CD4-positive, alpha-beta T cell treated with Interleukin-21 for 1 hour (primary cell): ENCODE results near the gene ZFAND3.

ENCODE experiments used
- DNase-seq: peaks from one replicate; pipeline ENCODE4 v3.0.0-alpha.2; 2020

The ZFAND3 gene

GRCh38 chr6:37819177-37819801, at the start of gene ZFAND3:
Gene ZFAND3, plus strand, starts transcription at chr6:37819727. Its CDS starts 219 bp downstream, at chr6:37819946.
- DNase-seq: peak; percentile 95

- no peak for DNase-seq
Measured at GRCh38 chr6:37774028-37774680, 45.4 kb upstream of the ZFAND3 start.

GRCh38 chr6:37776566-37776965, 43.0 kb upstream of the ZFAND3 start:
- DNase-seq: no peak

GRCh38 chr6:37777272-37777834, 42.2 kb upstream of the ZFAND3 start:
- no peak for DNase-seq

- DNase-seq: no peak
Measured at GRCh38 chr6:37779111-37779800, 40.3 kb upstream of the ZFAND3 start.

GRCh38 chr6:37779902-37780628, 39.5 kb upstream of the ZFAND3 start:
- DNase-seq: no peak

GRCh38 chr6:37781788-37782187, 37.7 kb upstream of the ZFAND3 start:
- no peak for DNase-seq

- DNase-seq: no peak
Measured at GRCh38 chr6:37783025-37783855, 36.3 kb upstream of the ZFAND3 start.

GRCh38 chr6:37783856-37784584, 35.5 kb upstream of the ZFAND3 start:
- no peak for DNase-seq

GRCh38 chr6:37784585-37784967, 35.0 kb upstream of the ZFAND3 start:
- no peak for DNase-seq

GRCh38 chr6:37785002-37785662, 34.4 kb upstream of the ZFAND3 start:
- DNase-seq: no peak

- DNase-seq: no peak
Measured at GRCh38 chr6:37785663-37786270, 33.8 kb upstream of the ZFAND3 start.

- DNase-seq: no peak
Measured at GRCh38 chr6:37787216-37787615, 32.3 kb upstream of the ZFAND3 start.

- DNase-seq: no peak
Measured at GRCh38 chr6:37788259-37788658, 31.3 kb upstream of the ZFAND3 start.

GRCh38 chr6:37791156-37791919, 28.2 kb upstream of the ZFAND3 start:
- peak; percentile 74 for DNase-seq

GRCh38 chr6:37792457-37793033, 27.0 kb upstream of the ZFAND3 start:
- DNase-seq: no peak

GRCh38 chr6:37793067-37793466, 26.5 kb upstream of the ZFAND3 start:
- DNase-seq: no peak

GRCh38 chr6:37794825-37795224, 24.7 kb upstream of the ZFAND3 start:
- DNase-seq: no peak
